Epithelial cell of prostate (primary cell): ENCODE data around the gene SH3BP2.

Experiments
- DNase-seq: peaks from one replicate; pipeline ENCODE4 v3.0.0-alpha.2; 2011; ENCODE audit warnings: low read depth, low spot score
- H3K27ac ChIP-seq: fragments of 450-650 bp; 2 replicates; pipeline ENCODE4 v1.5.1; 2017; ENCODE audit warnings: mild to moderate bottlenecking

Gene SH3BP2

GRCh38 chr4:2867758-2868491 is 75.0 kb downstream of the SH3BP2 start:
- no peak for DNase-seq
- no peak overlapping the region for H3K27ac ChIP-seq

GRCh38 chr4:2868877-2869487 is 76.1 kb downstream of the SH3BP2 start:
- DNase-seq: no peak
- no peak overlapping the region for H3K27ac ChIP-seq

DNA sequence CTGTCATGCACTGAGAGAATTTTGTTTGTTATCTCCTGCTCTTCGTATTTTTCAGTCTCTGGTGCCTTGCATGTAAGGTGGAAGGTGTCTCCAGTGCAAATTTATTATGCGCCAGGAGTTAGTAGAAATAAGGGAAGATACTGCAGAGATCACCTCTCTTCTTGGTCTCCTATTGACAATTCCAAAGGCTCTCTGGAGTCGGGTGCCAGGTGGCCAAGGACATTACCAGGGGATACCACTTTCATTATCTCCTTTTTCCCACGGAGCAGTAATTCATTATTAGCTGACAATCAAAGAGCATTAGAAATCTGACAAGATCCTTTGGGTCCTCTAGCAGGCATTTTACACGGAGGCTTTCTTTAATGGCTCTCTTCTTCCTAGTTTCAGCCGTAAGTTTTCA is 76.8 kb downstream of the SH3BP2 start:
- no peak overlapping the region for H3K27ac ChIP-seq
- DNase-seq: no peak

DNA sequence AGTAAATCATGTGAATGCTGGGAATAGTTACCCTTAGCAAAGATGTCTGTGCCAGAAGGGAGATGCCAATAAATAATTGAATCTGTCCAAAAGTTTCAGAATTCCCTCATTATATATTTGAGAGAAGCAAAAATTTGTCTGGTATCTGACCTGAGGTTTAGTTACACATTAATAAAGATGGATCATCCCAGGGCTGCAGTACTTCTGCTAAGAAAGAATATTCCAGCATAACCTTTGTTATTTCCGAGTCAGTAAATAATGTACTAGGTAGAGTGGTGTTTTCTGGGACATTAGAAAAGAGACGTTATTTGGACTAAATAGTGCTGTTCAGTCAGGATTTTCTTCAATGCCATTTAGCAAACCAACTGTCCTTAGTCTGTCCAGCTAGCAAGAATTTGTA is 77.2 kb downstream of the SH3BP2 start:
- no peak overlapping the region for H3K27ac ChIP-seq
- no peak for DNase-seq

DNA sequence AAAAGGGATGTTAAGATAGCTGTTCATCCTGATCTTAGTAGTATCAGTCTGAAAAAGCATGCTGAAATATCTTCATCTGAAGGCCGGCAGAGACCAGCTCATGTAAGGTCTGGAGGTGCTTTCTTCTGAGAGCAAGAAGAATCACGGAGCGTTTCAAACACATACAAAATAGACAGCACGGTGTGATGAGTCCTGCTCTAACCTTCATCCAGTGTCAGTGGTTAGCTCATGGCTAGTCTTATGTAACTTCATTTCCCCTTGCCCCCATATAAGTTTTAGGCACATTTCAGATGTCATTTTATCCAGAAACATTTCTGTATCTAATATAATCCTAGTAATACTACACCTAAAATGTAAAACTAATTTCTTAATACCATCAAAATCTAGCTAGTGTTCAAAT is 78.6 kb downstream of the SH3BP2 start:
- H3K27ac ChIP-seq: no peak overlapping the region
- DNase-seq: no peak

DNA sequence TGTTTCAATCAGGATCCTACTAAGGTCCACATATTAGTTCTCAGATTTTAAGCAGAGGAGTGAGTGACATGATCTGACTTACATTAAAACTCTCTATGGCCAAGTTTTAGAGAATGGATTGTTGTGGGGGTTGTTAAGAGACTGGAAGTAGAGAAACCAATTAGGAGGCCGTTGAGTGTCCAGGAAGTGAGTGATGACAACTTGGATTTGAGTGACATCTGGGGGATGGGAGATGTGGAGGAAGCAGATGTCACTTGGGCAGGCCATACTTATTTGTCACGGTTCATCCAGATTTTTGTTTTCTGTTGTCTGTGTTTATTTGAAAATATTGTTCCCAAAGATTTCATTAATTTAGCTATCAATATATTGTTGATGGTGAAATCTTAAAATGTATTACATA is 79.0 kb downstream of the SH3BP2 start:
- no peak overlapping the region for H3K27ac ChIP-seq
- no peak for DNase-seq

DNA sequence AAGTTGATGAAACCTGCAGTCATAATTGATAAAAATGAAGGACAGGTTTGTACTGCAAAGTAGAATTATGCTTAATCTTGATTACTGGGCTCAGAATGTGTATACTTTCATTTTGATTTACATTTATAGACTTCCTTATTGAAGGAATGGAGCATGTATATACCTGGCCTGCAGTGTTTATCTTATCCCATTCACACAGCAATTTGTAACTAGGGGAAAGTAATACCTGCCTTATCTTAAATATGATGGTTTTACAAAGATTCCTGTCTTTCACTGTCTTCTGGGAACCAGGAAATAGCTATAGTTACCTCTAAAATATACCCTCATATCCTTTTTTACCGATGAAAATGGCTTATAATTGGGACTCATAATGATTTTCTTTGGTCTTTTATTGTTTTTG is 80.4 kb downstream of the SH3BP2 start:
- H3K27ac ChIP-seq: no peak overlapping the region
- DNase-seq: no peak

DNA sequence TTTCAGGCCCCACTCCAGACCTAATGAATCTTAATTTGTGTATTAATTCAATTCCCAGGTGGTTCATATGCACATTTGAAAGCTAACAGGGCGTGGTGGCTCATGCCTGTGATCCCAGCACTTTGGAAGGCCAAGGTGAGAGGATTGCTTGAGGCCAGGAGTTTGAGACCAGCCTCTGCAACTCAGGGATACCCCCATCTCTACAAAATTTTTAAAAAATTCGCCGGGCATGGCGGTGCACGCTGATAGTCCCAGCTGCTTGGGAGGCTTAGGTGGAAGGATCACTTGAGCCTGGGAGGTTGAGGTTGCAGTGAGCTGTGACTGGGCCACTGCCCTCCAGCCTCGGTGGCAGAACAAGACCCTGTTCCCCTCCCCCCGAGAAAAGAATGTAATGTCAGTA is 82.0 kb downstream of the SH3BP2 start:
- no peak for DNase-seq
- no peak overlapping the region for H3K27ac ChIP-seq

DNA sequence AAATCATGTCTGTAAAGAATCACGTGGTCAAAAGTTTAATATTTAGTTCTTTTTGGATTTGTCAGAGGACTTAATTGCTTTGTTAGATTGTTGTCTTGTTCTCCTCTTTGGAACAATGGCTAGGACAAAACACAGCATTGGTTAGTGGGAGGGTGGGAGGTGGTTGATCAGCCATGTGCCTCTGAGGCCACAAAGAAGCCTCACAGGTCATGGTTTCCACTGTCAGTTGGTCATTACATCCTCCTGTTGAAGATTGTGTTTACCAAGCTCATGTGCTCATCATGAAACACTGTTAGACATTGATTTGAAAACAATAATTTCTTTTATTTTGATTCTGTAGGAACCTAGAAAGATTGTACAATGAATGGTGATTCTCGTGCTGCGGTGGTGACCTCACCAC is 82.7 kb downstream of the SH3BP2 start:
- H3K27ac ChIP-seq: no peak overlapping the region
- no peak for DNase-seq

- no peak for DNase-seq
- H3K27ac ChIP-seq: no peak overlapping the region
These were observed 85.5 kb downstream of the SH3BP2 start for GRCh38 chr4:2878346-2878745.

DNA sequence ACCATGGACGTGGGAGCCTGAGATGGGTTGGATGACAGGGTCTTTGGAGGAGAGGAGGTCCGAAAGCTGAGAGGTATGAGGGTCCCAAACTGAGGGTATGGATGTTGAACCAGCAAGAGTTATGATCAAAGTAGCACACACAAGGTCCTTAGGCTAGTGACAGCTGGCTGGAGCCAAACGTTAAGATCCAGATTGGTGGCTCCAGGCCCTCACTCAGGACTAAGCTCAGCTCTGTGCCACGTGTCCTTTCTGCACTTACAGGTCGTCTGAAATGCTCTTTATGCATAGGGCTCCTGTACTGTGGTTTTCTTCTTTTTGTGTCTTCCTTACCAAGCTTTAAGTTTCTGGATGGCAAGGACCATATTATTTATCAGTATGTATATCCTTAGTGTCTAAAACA is 86.1 kb downstream of the SH3BP2 start:
- no peak for DNase-seq
- no peak overlapping the region for H3K27ac ChIP-seq

- DNase-seq: no peak
- no peak overlapping the region for H3K27ac ChIP-seq
These were observed 88.5 kb downstream of the SH3BP2 start for GRCh38 chr4:2881431-2881830.

- no peak overlapping the region for H3K27ac ChIP-seq
- DNase-seq: no peak
These were observed 89.5 kb downstream of the SH3BP2 start for GRCh38 chr4:2882341-2882740.

- H3K27ac ChIP-seq: no peak overlapping the region
- DNase-seq: no peak
These were observed 93.3 kb downstream of the SH3BP2 start for GRCh38 chr4:2886161-2886560.

DNA sequence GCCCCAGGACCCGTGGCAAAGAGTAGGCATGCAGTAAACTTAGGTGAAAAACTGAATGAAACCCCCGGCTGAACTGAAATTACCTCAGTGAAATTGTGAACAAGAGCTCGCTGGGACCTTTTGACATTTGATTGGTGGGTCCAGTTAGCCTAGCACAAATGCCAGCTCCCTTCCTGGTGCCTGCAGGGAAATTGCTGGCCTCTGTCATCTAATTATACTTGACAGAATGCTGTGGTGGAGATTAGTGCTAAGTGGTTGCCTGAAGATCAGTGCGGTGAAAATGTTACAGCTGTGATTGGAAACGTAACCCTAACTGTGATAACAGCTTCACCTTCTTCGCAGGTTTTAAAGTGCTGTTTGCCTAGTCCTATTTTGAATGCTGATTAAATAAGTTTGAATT is 93.7 kb downstream of the SH3BP2 start:
- no peak overlapping the region for H3K27ac ChIP-seq
- no peak for DNase-seq

GRCh38 chr4:2887343-2887742 is 94.5 kb downstream of the SH3BP2 start:
- H3K27ac ChIP-seq: no peak overlapping the region
- no peak for DNase-seq

- DNase-seq: no peak
- H3K27ac ChIP-seq: no peak overlapping the region
These were observed 96.0 kb downstream of the SH3BP2 start for GRCh38 chr4:2888886-2889285.
